ENCODE measurements around the gene QDPR.

QDPR gene

DNA sequence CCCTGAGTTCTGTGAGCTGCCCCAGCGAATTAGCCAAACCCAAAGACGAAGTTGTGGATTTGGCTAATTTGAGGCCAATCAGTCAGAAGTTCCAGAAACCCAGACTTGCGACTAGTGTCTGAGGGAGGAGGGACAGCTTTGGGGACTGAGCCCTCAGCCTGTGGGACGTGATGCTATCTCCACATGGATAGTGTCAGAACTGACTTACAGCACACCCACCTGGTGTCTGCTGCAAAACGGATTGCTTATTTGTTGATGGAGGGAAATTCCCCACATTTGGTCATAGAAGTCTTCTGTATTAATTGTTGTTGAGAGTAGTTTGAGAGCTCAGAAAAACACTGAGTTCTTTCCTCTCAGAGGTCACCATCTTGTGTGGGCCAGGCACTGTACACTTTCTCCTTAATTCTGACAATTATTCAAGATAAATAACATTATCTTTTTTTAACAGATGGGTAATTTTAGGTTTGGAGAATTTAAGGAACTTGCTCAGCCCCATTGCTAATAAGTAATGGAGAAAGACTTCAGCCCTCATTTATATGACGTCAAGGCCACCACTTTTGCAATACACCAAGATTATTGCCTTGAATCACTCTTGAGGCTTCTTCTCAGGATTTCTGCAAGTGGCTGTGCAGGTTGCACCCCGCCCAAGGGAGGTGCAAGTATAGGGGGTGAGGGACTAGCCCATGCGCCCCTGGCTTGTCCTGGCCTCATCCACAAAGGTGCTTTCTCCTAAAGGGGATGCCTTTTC lies 19.8 kb upstream of the QDPR start:
- TF ChIP-seq, protein P1, sequence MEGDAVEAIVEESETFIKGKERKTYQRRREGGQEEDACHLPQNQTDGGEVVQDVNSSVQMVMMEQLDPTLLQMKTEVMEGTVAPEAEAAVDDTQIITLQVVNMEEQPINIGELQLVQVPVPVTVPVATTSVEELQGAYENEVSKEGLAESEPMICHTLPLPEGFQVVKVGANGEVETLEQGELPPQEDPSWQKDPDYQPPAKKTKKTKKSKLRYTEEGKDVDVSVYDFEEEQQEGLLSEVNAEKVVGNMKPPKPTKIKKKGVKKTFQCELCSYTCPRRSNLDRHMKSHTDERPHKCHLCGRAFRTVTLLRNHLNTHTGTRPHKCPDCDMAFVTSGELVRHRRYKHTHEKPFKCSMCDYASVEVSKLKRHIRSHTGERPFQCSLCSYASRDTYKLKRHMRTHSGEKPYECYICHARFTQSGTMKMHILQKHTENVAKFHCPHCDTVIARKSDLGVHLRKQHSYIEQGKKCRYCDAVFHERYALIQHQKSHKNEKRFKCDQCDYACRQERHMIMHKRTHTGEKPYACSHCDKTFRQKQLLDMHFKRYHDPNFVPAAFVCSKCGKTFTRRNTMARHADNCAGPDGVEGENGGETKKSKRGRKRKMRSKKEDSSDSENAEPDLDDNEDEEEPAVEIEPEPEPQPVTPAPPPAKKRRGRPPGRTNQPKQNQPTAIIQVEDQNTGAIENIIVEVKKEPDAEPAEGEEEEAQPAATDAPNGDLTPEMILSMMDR (conservative IDR thresholded peaks at IDR 0.05; ENCODE audit: control insufficient read depth, insufficient read depth, low read depth, low read length), result no peak
- H3K4me3 ChIP-seq (ENCODE audit: control insufficient read depth, low read depth, low read length), result no peak overlapping the region
- no peak for DNase-seq (ENCODE audit: low read depth)

DNA sequence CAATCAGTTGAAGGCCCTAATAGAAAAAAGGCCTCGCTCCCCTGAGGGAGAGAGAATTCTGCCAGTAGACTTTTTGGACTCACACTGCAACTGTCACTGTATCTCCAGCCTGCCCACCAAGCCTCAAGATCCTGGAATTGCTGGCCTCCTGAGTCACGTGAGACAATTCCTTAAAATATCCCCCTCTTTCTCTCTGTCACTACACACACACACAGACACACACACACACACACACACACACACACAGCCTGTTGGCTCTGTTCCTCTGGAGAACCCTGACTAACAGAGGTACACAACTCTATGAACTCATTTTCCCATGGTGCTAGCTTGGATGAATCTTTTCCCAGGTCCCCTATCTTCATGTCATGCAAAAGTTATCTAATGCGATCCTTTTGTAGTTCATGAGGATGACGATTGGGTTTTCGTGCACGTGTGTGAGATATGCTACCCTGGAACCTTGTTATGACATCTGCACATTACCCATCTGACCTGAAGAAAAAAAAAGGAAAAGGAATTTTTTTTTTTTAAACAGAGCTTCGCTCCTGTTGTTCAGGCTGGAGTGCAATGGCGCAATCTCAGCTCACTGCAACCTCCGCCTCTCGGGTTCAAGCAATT lies 16.8 kb upstream of the QDPR start:
- TF ChIP-seq, protein P1 (conservative IDR thresholded peaks at IDR 0.05; ENCODE audit: control insufficient read depth, insufficient read depth, low read depth, low read length), result no peak
- no peak for DNase-seq (ENCODE audit: low read depth)
- H3K4me3 ChIP-seq (ENCODE audit: control insufficient read depth, low read depth, low read length), result no peak overlapping the region

DNA sequence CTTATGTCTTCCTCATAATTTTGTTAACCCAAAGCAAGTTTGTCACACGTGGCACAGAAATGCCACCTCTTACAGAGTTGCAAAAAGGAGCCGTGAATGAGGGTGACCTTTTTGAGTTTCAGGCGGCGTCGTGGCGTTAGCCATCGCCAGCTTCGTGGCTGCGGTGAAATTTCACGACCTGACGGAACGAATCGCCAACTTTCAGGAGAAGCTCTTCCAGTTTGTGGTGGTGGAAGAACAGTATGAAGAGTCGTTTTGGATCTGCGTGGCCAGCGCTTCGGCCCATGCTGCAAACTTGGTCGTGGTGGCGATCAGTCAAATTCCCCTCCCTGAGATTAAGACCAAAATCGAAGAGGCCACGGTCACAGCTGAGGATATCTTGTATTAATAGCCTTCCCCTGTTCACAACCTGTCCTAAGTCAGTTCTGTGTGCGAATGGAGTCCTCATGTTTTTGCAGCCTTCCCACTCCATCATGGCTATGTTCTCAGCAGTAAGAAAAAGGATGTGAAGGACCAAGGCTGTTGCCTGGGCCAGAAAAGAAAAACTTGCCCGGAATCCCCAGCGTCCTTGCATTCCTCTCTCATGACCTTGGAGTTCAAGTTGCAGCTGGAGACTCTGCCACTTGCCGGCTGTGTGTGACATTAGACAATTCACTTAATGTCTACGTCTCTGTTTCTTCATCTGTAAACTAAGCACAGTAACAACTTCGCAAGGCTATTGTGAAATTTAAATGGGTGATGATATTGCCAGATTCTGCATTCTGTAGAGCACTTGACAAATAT lies 15.0 kb upstream of the QDPR start:
- DNase-seq (ENCODE audit: low read depth), result no peak
- TF ChIP-seq, protein P1 (conservative IDR thresholded peaks at IDR 0.05; ENCODE audit: control insufficient read depth, insufficient read depth, low read depth, low read length), result no peak
- no peak overlapping the region for H3K4me3 ChIP-seq (ENCODE audit: control insufficient read depth, low read depth, low read length)

DNA sequence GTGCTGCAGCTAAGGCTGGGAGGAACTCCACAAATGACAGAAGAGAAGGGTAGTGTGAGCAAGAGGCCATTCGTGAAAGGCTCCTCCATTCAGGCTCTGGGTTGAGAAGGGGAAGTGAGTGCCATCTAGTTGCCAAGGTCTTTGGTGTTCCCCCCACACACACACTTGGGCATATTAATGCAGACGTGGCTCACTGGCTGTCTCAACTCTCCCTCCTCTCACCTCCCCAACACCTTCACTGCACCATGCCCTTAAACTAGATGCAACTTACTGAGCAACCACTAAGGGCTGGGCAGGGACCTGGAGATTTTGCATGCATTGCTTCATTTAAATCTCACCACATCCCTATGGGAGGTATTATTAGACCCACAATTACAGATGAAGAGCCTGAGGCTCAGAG lies 11.8 kb upstream of the QDPR start:
- H3K4me3 ChIP-seq (ENCODE audit: control insufficient read depth, low read depth, low read length), result no peak overlapping the region
- TF ChIP-seq, protein P1 (conservative IDR thresholded peaks at IDR 0.05; ENCODE audit: control insufficient read depth, insufficient read depth, low read depth, low read length), result no peak
- no peak for DNase-seq (ENCODE audit: low read depth)

DNA sequence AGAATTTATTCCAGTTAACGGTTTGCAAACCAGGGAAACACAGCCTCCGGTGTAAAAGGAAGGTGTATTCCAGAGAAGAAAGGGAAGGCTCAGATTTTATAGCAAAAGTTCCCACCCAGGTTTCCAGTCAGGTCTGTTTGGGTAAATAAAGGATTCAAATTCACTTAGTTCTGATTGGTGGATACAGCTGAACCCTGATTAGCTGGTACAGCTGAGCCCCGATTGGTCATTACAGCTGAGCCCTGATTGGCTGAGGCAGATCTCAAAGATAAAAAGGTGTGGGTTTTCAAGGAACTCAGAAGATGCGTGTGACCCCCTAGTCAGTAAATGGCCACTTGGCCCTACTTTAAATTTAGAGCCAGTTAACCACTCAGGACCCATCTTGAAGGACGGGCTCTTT lies 9.7 kb upstream of the QDPR start:
- H3K4me3 ChIP-seq (ENCODE audit: control insufficient read depth, low read depth, low read length), result no peak overlapping the region
- TF ChIP-seq, protein P1 (conservative IDR thresholded peaks at IDR 0.05; ENCODE audit: control insufficient read depth, insufficient read depth, low read depth, low read length), result no peak
- DNase-seq (ENCODE audit: low read depth), result no peak

DNA sequence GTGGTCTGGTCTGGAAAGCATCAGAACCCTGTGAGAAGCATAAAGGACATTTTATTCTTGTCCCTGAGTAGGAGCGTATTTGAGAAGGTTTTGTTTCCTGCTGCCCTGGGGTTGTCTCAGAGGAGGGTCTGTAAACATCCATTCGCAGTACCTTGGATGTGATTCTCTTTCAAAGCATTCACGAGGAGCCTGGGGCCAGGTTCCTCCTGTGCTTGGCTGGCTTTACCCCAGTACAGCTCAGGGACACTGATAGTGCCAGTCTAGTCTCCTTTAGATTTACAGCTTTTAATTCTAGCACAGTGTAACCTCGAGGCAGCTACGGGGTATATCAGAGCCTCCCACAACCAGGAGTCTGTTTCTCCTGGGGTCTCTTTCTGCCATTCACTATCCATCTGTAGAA lies 5.8 kb upstream of the QDPR start:
- DNase-seq (ENCODE audit: low read depth), result no peak
- TF ChIP-seq, protein P1 (conservative IDR thresholded peaks at IDR 0.05; ENCODE audit: control insufficient read depth, insufficient read depth, low read depth, low read length), result no peak
- H3K4me3 ChIP-seq (ENCODE audit: control insufficient read depth, low read depth, low read length), result no peak overlapping the region

All from fibroblast of mammary gland (primary cell).